Stimulated activated CD4-positive, alpha-beta T cell treated with anti-CD3 and anti-CD28 coated beads, Interleukin-4, amount 100 ng/mL, for 24 hours (primary cell): ENCODE data around the gene TMEM169.

Experiments used
- DNase-seq: peaks from one replicate; pipeline ENCODE4 v3.0.0-alpha.2; 2020

Gene TMEM169

GRCh38 chr2:216108310-216108966 lies 26.7 kb downstream of the TMEM169 start:
- DNase-seq: peak; percentile 9

- peak; percentile 98 for DNase-seq
These were observed 27.5 kb downstream of the TMEM169 start, which contains the start of gene XRCC5 for GRCh38 chr2:216108967-216109921. Gene XRCC5 (plus strand): TSS chr2:216109348. CDS start chr2:216109437, 89 bp downstream.

- DNase-seq: no peak
These were observed 28.4 kb downstream of the TMEM169 start for GRCh38 chr2:216109962-216110614.

- DNase-seq: no peak
These were observed 28.9 kb downstream of the TMEM169 start for GRCh38 chr2:216110620-216111019.

GRCh38 chr2:216111122-216111521 lies 29.4 kb downstream of the TMEM169 start:
- DNase-seq: no peak

GRCh38 chr2:216112926-216113325 lies 31.2 kb downstream of the TMEM169 start:
- DNase-seq: no peak

- peak; percentile 6 for DNase-seq
These were observed 31.9 kb downstream of the TMEM169 start for GRCh38 chr2:216113572-216113971.

GRCh38 chr2:216114382-216114713 lies 32.6 kb downstream of the TMEM169 start:
- DNase-seq: no peak

GRCh38 chr2:216114714-216115531 lies 33.2 kb downstream of the TMEM169 start:
- peak; percentile 97 for DNase-seq

GRCh38 chr2:216116418-216116817 lies 34.7 kb downstream of the TMEM169 start:
- DNase-seq: no peak

- DNase-seq: no peak
These were observed 36.0 kb downstream of the TMEM169 start for GRCh38 chr2:216117561-216118340.

- DNase-seq: no peak
These were observed 36.8 kb downstream of the TMEM169 start for GRCh38 chr2:216118474-216118873.

GRCh38 chr2:216119146-216119545 lies 37.4 kb downstream of the TMEM169 start:
- no peak for DNase-seq

- DNase-seq: peak; percentile 7
These were observed 38.3 kb downstream of the TMEM169 start for GRCh38 chr2:216119986-216120385.

- no peak for DNase-seq
These were observed 39.5 kb downstream of the TMEM169 start for GRCh38 chr2:216121255-216121654.

GRCh38 chr2:216126943-216127342 lies 45.2 kb downstream of the TMEM169 start:
- no peak for DNase-seq

GRCh38 chr2:216130346-216130971 lies 48.7 kb downstream of the TMEM169 start:
- DNase-seq: no peak

- DNase-seq: no peak
These were observed 49.6 kb downstream of the TMEM169 start for GRCh38 chr2:216131175-216131926.

GRCh38 chr2:216132585-216132984 lies 50.9 kb downstream of the TMEM169 start:
- no peak for DNase-seq

GRCh38 chr2:216133397-216133796 lies 51.7 kb downstream of the TMEM169 start:
- no peak for DNase-seq
